HG03108 (cell line): ENCODE results near the gene IFNA16.
"Not testable (repeated sequence)": the region's sequence is repeated elsewhere in the genome, so short reads cannot be mapped to it uniquely, and the experiment has no call there.

ENCODE experiments used
- ATAC-seq: cut with Tn5 transposase; IDR thresholded peaks from one replicate; pipeline ENCODE4 v1.9.1; 2021; ENCODE audit warnings: moderate library complexity; ENCODE audit not compliant: unreplicated experiment

Gene IFNA16

GRCh38 chr9:21202105-21202504 lies 15.0 kb downstream of the IFNA16 start, which contains the start of gene IFNA7:
IFNA7 (minus strand) TSS chr9:21202205; CDS start chr9:21202165, 40 bp downstream.
- ATAC-seq: not testable (repeated sequence)

- ATAC-seq: peak; percentile 91
Measured at GRCh38 chr9:21194867-21195776, 22.0 kb downstream of the IFNA16 start.

- not testable (repeated sequence) for ATAC-seq
Measured at GRCh38 chr9:21187487-21187886, 29.6 kb downstream of the IFNA16 start, which contains the start of gene IFNA4. IFNA4 (minus strand) TSS chr9:21187587; CDS start chr9:21187531, 56 bp downstream.

DNA sequence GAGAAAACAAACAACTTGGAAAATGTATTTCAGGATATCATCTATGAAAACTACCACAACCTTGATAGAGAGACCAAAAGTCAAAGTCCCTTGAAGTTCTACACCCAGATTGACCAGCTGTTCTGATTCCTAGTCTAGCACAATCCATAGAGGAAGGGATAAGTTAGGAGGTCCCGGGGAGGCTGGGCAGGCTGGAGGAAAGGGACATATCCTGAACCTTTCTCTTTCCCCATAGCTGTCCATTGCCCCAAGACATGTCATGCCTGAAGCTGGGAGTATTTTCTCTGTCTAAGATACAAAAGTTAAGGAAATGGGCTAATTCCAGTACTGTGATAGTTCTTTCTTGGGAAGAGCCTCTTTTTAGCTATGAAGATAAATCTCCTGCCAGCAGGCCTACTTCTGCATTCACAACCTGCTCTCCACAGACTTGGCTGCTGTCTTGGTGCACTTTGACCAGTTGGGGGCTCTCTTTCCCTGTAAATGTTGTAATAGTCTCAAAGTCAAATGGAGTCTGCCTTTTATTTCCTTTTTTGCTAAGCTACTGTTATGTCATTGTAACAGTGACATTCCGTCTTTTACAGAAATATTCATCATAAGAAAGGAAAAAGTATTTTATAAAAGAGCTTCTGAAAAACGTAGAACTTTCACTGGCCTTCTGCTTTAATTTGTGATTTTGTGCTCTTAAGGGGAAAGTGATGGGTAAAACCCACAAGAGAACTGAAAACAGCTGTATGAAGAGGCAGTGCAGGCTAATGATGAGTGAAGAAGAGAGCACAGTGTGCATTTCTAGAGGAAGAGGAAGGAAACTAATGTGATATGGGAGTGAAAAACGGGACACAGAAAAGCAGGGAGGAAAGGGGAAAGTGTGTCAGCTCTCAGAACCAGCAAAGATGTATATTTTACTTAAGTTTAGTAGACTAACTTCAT lies 34.0 kb downstream of the IFNA16 start:
- ATAC-seq: peak; percentile 89

GRCh38 chr9:21174671-21175070 lies 42.4 kb downstream of the IFNA16 start:
- ATAC-seq: no peak

DNA sequence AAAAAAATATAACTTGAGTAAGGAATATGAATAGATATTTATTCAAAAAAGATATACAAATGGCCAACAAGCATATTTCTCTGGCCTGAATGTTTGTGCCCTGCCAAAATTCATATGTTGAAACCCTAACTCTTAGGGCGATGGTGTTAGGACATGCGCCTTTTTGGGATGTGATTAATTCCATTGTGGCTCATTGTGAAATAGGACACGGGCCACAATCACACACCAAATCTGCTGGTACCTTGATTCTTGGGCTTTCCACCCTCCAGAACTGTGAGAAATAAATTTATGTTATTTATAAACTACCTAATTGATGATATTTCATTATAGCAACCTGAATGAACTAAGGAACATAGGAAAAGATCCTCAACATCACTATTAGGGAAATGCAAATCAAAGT lies 45.0 kb downstream of the IFNA16 start:
- ATAC-seq: no peak

GRCh38 chr9:21171351-21171750 lies 45.8 kb downstream of the IFNA16 start:
- no peak for ATAC-seq

DNA sequence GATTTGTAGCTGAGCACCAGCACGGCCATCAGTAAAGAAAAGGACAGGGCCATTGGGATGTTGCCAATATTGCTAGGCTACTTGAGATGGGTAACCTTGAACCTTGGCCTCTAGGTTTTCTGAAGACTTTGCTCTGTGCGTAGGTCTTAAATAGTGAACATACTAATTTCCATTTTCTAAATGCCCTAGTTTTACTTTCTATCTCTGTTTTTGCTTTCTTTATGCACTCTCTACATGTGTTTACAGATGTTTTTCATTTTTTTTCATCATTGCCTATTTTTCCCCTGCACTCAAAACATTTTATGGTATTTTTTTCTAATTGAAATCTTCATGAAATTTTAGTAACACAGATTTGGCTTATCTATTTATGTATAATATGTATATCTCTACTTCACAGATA lies 50.6 kb downstream of the IFNA16 start, which contains the start of gene IFNA21:
TSS of gene IFNA21 (minus strand) at position 101 of the 400 bp plus-strand sequence. CDS start at position 53, 48 bp downstream.
- not testable (repeated sequence) for ATAC-seq
